Neural cell (in vitro differentiated cells): ENCODE measurements around the gene TFB1M. TPM values are rescaled to one million over a fixed set of nuclear protein-coding genes. Genes with fewer than 3 reads are reported as not detected.

Experiments used
- H2AFZ ChIP-seq: fragments of 200-600, 300-800 bp; sonication (generic), shearing (Covaris generic); 2 replicates; pipeline ENCODE4 v1.6.0; 2014; ENCODE audit warnings: low read depth, mild to moderate bottlenecking, antibody characterized with exemption, low read length, moderate library complexity
- H3F3A ChIP-seq: fragments of 200-600 bp; shearing (Covaris generic); 2 replicates; pipeline ENCODE4 v1.6.1; 2016; ENCODE audit warnings: mild to moderate bottlenecking, moderate library complexity, mixed read lengths, antibody characterized with exemption, low read length; ENCODE audit not compliant: insufficient read depth, poor library complexity, severe bottlenecking
- H3K27ac ChIP-seq: fragments of 200-600, 300-800 bp; sonication (generic), shearing (Covaris generic); 2 replicates; pipeline ENCODE4 v1.5.1; 2014; ENCODE audit warnings: mild to moderate bottlenecking, low read length, moderate library complexity
- H3K27me3 ChIP-seq: fragments of 300-800, 200-600 bp; sonication (generic), shearing (Covaris generic); 2 replicates; pipeline ENCODE4 v1.6.0; 2014; ENCODE audit warnings: mild to moderate bottlenecking, low read depth, low read length, moderate library complexity; ENCODE audit not compliant: insufficient read depth
- H3K36me3 ChIP-seq: fragments of 300-800, 200-600 bp; sonication (generic), shearing (Covaris generic); 2 replicates; pipeline ENCODE4 v1.5.1; 2014; ENCODE audit warnings: mild to moderate bottlenecking, antibody characterized with exemption, low read length, moderate library complexity; ENCODE audit not compliant: insufficient read depth
- H3K4me2 ChIP-seq: fragments of 300-800, 200-600 bp; sonication (generic), shearing (Covaris generic); 2 replicates; pipeline ENCODE4 v1.6.0; 2014; ENCODE audit warnings: mild to moderate bottlenecking, low read length
- H3K4me3 ChIP-seq: fragments of 300-800, 200-600 bp; sonication (generic), shearing (Covaris generic); 2 replicates; pipeline ENCODE4 v1.5.1; 2014; ENCODE audit warnings: mild to moderate bottlenecking, low read length, moderate library complexity
- H3K79me2 ChIP-seq: fragments of 200-600 bp; shearing (Covaris generic); replicated peaks from 2 replicates; pipeline ENCODE4 v1.6.0; 2014; ENCODE audit warnings: mild to moderate bottlenecking, low read length, moderate library complexity; ENCODE audit not compliant: insufficient read depth
- H3K9ac ChIP-seq: fragments of 300-800, 200-600 bp; sonication (generic), shearing (Covaris generic); 2 replicates; pipeline ENCODE4 v1.6.1; 2016; ENCODE audit warnings: mild to moderate bottlenecking, low read length, mixed read lengths
- H3K9me2 ChIP-seq: fragments of 200-600 bp; shearing (Covaris generic); 2 replicates; pipeline ENCODE4 v1.6.1; 2016; ENCODE audit warnings: mild to moderate bottlenecking, low read length, mixed read lengths; ENCODE audit not compliant: insufficient read depth
- H3K9me3 ChIP-seq: fragments of 200-600, 300-800 bp; sonication (generic), shearing (Covaris generic); 2 replicates; pipeline ENCODE4 v1.6.1; 2016; ENCODE audit warnings: mild to moderate bottlenecking, mixed run types, low read length, moderate library complexity, mixed read lengths
- H4K20me1 ChIP-seq: fragments of 200-600 bp; shearing (Covaris generic); 2 replicates; pipeline ENCODE4 v1.6.1; 2016; ENCODE audit warnings: mild to moderate bottlenecking, mixed run types; ENCODE audit not compliant: insufficient read depth
- EP300 ChIP-seq: fragments of 450-650 bp; conservative IDR thresholded peaks from 2 replicates; pipeline ENCODE4 v1.6.1; 2014; ENCODE audit warnings: antibody characterized with exemption, mild to moderate bottlenecking, moderate library complexity; ENCODE audit not compliant: poor library complexity, severe bottlenecking
- EZH2 ChIP-seq: fragments of 200-600, 300-800 bp; shearing (Covaris generic), sonication (generic); IDR thresholded peaks from 2 replicates; pipeline ENCODE4 v1.6.1; 2014; ENCODE audit warnings: antibody characterized with exemption, low read length, borderline replicate concordance, mild to moderate bottlenecking; ENCODE audit not compliant: insufficient read depth, poor library complexity, severe bottlenecking
- MXI1 ChIP-seq: fragments of 450-650 bp; conservative IDR thresholded peaks from 2 replicates; pipeline ENCODE4 v1.6.1; 2014; ENCODE audit warnings: antibody characterized with exemption, mild to moderate bottlenecking; ENCODE audit not compliant: poor library complexity, severe bottlenecking
- POLR2AphosphoS5 ChIP-seq: IDR thresholded peaks from 2 replicates; pipeline ENCODE4 v1.6.1; 2012
- RAD21 ChIP-seq: fragments of 450-650 bp; conservative IDR thresholded peaks from 2 replicates; pipeline ENCODE4 v1.6.1; 2014; ENCODE audit warnings: antibody characterized with exemption, mild to moderate bottlenecking, moderate library complexity
- SMC3 ChIP-seq: fragments of 450-650 bp; conservative IDR thresholded peaks from 2 replicates; pipeline ENCODE4 v1.6.1; 2014; ENCODE audit warnings: antibody characterized with exemption, mild to moderate bottlenecking, moderate library complexity; ENCODE audit not compliant: poor library complexity
- TAF1 ChIP-seq: IDR thresholded peaks from 2 replicates; pipeline ENCODE4 v1.6.1; 2012; ENCODE audit warnings: low read depth
- polyA plus RNA-seq: library from polyadenylated mRNA; depleted of rRNA; stranded (reverse); fragments of >200 nt; gene quantifications from 2 replicates; pipeline ENCODE4 v1.2.3, GENCODE V29; 2014
- TF ChIP-seq, protein P1 (sequence below): IDR thresholded peaks from 2 replicates; pipeline ENCODE4 v1.6.1; 2012; ENCODE audit warnings: borderline replicate concordance
- TF ChIP-seq, protein P2 (sequence below): fragments of 450-650 bp; IDR thresholded peaks from 2 replicates; pipeline ENCODE4 v1.5.1; 2014; ENCODE audit warnings: antibody characterized with exemption, mild to moderate bottlenecking, moderate library complexity; ENCODE audit not compliant: poor library complexity, severe bottlenecking

TFB1M gene
- polyA plus RNA-seq, 1 donor from 2014 or later: 15.5 TPM

DNA sequence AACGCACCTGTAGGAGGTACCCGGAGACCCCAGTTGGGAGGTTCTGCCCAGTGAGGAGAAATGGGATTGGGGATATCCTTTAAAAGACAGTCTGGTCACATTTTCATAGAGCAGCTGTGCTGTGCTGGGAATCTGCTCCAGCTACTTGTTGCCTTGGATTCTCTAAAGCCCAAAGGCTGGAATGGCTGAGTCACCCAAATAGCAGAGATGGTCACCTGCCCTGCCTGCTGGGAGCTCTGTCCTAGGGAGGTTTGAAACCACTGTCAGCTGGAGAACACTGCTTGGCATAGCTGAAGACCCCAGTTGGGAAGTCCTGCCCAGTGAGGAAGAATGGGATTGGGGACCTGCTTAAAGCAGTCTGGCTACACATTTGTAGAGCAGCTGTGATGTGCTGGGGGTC lies 34.8 kb upstream of the TFB1M start:
- H3K36me3 ChIP-seq: no peaks in the 10 kb centered on the region
- no peak for TF ChIP-seq POLR2AphosphoS5
- TF ChIP-seq TAF1: no peak
- no peaks in the 10 kb centered on the region for H3K79me2 ChIP-seq
- H3K9ac ChIP-seq: no peak overlapping the region
- H2AFZ ChIP-seq: no peak overlapping the region
- H3K27me3 ChIP-seq: no peaks in the 10 kb centered on the region
- H4K20me1 ChIP-seq: no peaks in the 10 kb centered on the region
- H3K27ac ChIP-seq: no peak overlapping the region
- no peaks in the 10 kb centered on the region for H3K9me2 ChIP-seq
- H3K4me3 ChIP-seq: no peak overlapping the region
- no peaks in the 10 kb centered on the region for H3F3A ChIP-seq
- H3K9me3 ChIP-seq: peaks cover 9% of the 10 kb centered on the region
- no peak overlapping the region for H3K4me2 ChIP-seq

DNA sequence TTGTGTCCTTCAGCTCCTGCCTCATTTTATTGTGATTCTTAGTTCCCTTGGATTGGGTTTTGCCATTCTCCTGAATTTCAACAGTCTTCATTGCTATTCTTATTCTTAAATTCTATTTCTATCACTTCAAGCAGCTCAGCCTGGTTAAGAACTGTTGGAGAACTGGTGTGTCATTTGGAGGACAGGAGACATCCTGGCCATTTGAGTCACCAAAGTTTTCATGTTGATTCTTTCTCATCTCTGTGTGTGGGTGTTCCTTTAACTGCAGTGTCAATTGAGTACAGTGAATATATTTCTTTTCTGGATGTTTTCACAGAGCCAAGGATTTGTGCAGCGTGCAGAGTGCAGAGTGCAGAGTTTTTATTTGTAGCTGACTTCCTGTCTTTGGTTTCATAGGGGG lies 33.5 kb upstream of the TFB1M start:
- no peak overlapping the region for H3K9ac ChIP-seq
- peaks cover 2% of the 10 kb centered on the region for H3K9me3 ChIP-seq
- no peak overlapping the region for H3K27ac ChIP-seq
- TF ChIP-seq EZH2: no peak
- no peak for TF ChIP-seq RAD21
- TF ChIP-seq, protein P1, sequence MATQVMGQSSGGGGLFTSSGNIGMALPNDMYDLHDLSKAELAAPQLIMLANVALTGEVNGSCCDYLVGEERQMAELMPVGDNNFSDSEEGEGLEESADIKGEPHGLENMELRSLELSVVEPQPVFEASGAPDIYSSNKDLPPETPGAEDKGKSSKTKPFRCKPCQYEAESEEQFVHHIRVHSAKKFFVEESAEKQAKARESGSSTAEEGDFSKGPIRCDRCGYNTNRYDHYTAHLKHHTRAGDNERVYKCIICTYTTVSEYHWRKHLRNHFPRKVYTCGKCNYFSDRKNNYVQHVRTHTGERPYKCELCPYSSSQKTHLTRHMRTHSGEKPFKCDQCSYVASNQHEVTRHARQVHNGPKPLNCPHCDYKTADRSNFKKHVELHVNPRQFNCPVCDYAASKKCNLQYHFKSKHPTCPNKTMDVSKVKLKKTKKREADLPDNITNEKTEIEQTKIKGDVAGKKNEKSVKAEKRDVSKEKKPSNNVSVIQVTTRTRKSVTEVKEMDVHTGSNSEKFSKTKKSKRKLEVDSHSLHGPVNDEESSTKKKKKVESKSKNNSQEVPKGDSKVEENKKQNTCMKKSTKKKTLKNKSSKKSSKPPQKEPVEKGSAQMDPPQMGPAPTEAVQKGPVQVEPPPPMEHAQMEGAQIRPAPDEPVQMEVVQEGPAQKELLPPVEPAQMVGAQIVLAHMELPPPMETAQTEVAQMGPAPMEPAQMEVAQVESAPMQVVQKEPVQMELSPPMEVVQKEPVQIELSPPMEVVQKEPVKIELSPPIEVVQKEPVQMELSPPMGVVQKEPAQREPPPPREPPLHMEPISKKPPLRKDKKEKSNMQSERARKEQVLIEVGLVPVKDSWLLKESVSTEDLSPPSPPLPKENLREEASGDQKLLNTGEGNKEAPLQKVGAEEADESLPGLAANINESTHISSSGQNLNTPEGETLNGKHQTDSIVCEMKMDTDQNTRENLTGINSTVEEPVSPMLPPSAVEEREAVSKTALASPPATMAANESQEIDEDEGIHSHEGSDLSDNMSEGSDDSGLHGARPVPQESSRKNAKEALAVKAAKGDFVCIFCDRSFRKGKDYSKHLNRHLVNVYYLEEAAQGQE: no peak
- TF ChIP-seq TAF1: no peak
- no peak for TF ChIP-seq SMC3
- TF ChIP-seq POLR2AphosphoS5: no peak
- no peak for TF ChIP-seq EP300
- TF ChIP-seq, protein P2, sequence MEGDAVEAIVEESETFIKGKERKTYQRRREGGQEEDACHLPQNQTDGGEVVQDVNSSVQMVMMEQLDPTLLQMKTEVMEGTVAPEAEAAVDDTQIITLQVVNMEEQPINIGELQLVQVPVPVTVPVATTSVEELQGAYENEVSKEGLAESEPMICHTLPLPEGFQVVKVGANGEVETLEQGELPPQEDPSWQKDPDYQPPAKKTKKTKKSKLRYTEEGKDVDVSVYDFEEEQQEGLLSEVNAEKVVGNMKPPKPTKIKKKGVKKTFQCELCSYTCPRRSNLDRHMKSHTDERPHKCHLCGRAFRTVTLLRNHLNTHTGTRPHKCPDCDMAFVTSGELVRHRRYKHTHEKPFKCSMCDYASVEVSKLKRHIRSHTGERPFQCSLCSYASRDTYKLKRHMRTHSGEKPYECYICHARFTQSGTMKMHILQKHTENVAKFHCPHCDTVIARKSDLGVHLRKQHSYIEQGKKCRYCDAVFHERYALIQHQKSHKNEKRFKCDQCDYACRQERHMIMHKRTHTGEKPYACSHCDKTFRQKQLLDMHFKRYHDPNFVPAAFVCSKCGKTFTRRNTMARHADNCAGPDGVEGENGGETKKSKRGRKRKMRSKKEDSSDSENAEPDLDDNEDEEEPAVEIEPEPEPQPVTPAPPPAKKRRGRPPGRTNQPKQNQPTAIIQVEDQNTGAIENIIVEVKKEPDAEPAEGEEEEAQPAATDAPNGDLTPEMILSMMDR: no peak
- no peak for TF ChIP-seq MXI1
- no peaks in the 10 kb centered on the region for H3F3A ChIP-seq
- H2AFZ ChIP-seq: no peak overlapping the region
- H3K4me2 ChIP-seq: no peak overlapping the region
- H3K36me3 ChIP-seq: no peaks in the 10 kb centered on the region
- H4K20me1 ChIP-seq: no peaks in the 10 kb centered on the region
- no peaks in the 10 kb centered on the region for H3K27me3 ChIP-seq
- no peak overlapping the region for H3K4me3 ChIP-seq
- H3K79me2 ChIP-seq: no peaks in the 10 kb centered on the region
- H3K9me2 ChIP-seq: no peaks in the 10 kb centered on the region

DNA sequence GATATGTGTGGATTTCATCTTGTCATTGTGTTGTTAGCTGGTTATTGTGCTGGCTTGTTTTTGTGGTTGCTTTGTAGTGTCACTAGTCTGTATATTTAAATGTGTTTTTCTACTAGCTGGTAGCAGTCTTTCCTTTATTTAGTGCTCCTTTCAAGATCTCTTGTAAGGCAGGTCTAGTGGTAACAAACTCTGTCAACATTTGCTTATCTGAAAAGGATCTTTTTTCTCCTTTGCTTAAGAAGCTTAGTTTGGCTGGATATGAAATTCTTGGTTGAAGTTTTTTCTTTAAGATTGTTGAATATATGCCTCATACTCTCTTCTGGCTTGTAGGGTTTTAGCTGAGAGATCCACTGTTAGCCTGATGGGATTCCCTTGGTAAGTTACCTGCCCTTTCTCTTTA lies 32.7 kb upstream of the TFB1M start:
- Histone ChIP-seq H3K4me2 (no peak overlapping the region), H3K9me3 (peaks cover 2% of the 10 kb centered on the region), H3F3A (no peaks in the 10 kb centered on the region), H4K20me1 (no peaks in the 10 kb centered on the region), H3K36me3 (no peaks in the 10 kb centered on the region), H2AFZ (no peak overlapping the region), H3K27ac (no peak overlapping the region), H3K4me3 (no peak overlapping the region), H3K9me2 (no peaks in the 10 kb centered on the region), H3K9ac (no peak overlapping the region), H3K27me3 (no peaks in the 10 kb centered on the region), H3K79me2 (no peaks in the 10 kb centered on the region)
- TF ChIP-seq RAD21: no peak
- TF ChIP-seq TAF1: no peak
- TF ChIP-seq EP300: no peak
- no peak for TF ChIP-seq EZH2
- TF ChIP-seq, protein P2: no peak
- no peak for TF ChIP-seq MXI1
- TF ChIP-seq, protein P1: no peak
- TF ChIP-seq POLR2AphosphoS5: no peak
- no peak for TF ChIP-seq SMC3
